Endodermal cell (in vitro differentiated cells): Measurements from ENCODE around the gene COL5A1. TPM values are rescaled to one million over a fixed set of nuclear protein-coding genes. Genes with fewer than 3 reads are reported as not detected.

ENCODE experiments used
- DNase-seq: peaks from one replicate; pipeline ENCODE4 v3.0.0-alpha.2; 2017
- H3K27ac ChIP-seq: 2 replicates; pipeline ENCODE4 v1.5.1; 2013; ENCODE audit warnings: mild to moderate bottlenecking, low read depth, low read length, moderate library complexity
- H3K27me3 ChIP-seq: 2 replicates; pipeline ENCODE4 v1.6.1; 2013; ENCODE audit warnings: mild to moderate bottlenecking, low read length, moderate library complexity; ENCODE audit not compliant: insufficient read depth, control insufficient read depth, poor library complexity, severe bottlenecking
- H3K36me3 ChIP-seq: 2 replicates; pipeline ENCODE4 v1.7.0; 2013; ENCODE audit warnings: mild to moderate bottlenecking, low read length, moderate library complexity; ENCODE audit not compliant: control insufficient read depth, insufficient read depth
- H3K4me1 ChIP-seq: one replicate; pipeline ENCODE4 v1.7.0; 2013; ENCODE audit warnings: low read length; ENCODE audit not compliant: control insufficient read depth, insufficient read depth
- H3K4me3 ChIP-seq: 2 replicates; pipeline ENCODE4 v1.5.1; 2013; ENCODE audit warnings: mild to moderate bottlenecking, low read length, moderate library complexity
- H3K9ac ChIP-seq: 2 replicates; pipeline ENCODE4 v1.6.1; 2013; ENCODE audit warnings: mild to moderate bottlenecking, low read length, moderate library complexity; ENCODE audit not compliant: poor library complexity, severe bottlenecking; ENCODE audit errors: extremely low read depth
- H3K9me3 ChIP-seq: 2 replicates; pipeline ENCODE4 v1.6.1; 2013; ENCODE audit warnings: mild to moderate bottlenecking, low read length, moderate library complexity; ENCODE audit not compliant: control insufficient read depth
- H3K27ac Mint-ChIP-seq: 2 replicates; pipeline ENCODE4 v1.8.0; 2020; ENCODE audit warnings: mixed read lengths
- H3K27me3 Mint-ChIP-seq: 2 replicates; pipeline ENCODE4 v1.8.0; 2021; ENCODE audit warnings: mild to moderate bottlenecking, mixed read lengths; ENCODE audit not compliant: insufficient read depth
- H3K36me3 Mint-ChIP-seq: 2 replicates; pipeline ENCODE4 v1.8.0; 2020; ENCODE audit warnings: low read depth, mixed read lengths
- H3K4me1 Mint-ChIP-seq: 2 replicates; pipeline ENCODE4 v1.8.0; 2020; ENCODE audit warnings: mixed read lengths
- H3K4me3 Mint-ChIP-seq: 2 replicates; pipeline ENCODE4 v1.8.0; 2020; ENCODE audit warnings: mild to moderate bottlenecking, moderate library complexity, mixed read lengths
- H3K9me3 Mint-ChIP-seq: 2 replicates; pipeline ENCODE4 v1.8.0; 2020; ENCODE audit warnings: mild to moderate bottlenecking, mixed read lengths
- WGBS, 2 experiments: methylation state at CpG; one replicate each; pipeline versions ENCODE4 v1.1.5 to v1.1.7; 2013; ENCODE audit warnings: missing lambda C conversion rate in 2 of 2, mixed read lengths in 1 of 2; ENCODE audit not compliant: insufficient coverage in 1 of 2, insufficient read length in 1 of 2; 5-methylcytosine and 5-hydroxymethylcytosine counted together
- total RNA-seq, 2 donors: library from RNA; stranded (reverse); fragmentation: NEBNext Ultra II Directional in 1 of 2; extraction: Animal tissue kit (Norgen Biotek cat#: 25700) in 1 of 2; gene quantifications; 2 replicates in 1 of 2; 3 replicates in 1 of 2; pipeline ENCODE4 v1.2.1, GENCODE V29; 2021
- TF ChIP-seq, protein P1 (sequence below): fragments of 200-600 bp; sonication (generic); conservative IDR thresholded peaks from 2 replicates; pipeline ENCODE4 v1.5.0; 2021; ENCODE audit warnings: antibody characterized with exemption, mild to moderate bottlenecking

The COL5A1 gene
- total RNA-seq, 2 donors from 2014 or later, result 65.3 to 76.6 TPM

DNA sequence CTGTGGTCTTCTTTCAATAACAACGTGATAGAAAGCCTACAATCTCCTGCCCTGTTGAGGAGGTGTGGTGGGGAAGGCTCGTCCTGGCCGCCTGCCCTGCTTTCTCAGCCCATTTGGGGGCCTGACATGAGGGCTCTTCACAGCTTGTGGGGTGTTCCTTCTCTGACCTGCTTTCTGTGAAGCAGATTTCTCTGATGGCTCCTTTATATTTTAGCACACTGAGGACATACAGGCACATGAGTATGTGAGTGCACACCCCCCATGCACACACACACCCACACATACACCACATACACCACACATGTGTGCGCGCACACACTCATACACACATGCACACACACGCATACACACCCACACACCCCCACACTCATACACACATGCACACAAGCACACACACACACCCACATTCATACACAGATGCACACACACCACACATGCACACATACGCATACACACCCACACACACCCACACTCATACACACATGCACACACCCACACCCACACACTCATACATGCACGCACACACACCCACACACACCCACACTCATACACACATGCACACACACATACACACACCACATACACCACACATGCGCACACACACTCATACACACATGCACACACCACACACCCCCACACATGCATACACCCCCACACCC, 117.5 kb downstream of the COL5A1 start:
- Mint-ChIP-seq H3K4me3 (no peak overlapping the region), H3K9me3 (peaks cover 3% of the 10 kb centered on the region), H3K36me3 (peaks cover 36% of the 10 kb centered on the region), H3K27ac (peak overlapping the region; percentile 26), H3K4me1 (no peaks in the 10 kb centered on the region), H3K27me3 (no peaks in the 10 kb centered on the region)
- H3K36me3 ChIP-seq, result peaks cover 20% of the 10 kb centered on the region
- no peak overlapping the region for H3K4me3 ChIP-seq
- no peak overlapping the region for H3K9ac ChIP-seq
- DNase-seq, result no peak
- no peaks in the 10 kb centered on the region for H3K9me3 ChIP-seq
- no peak overlapping the region for H3K27ac ChIP-seq
- 63 to 69% methylated on average over 3 to 9 of the region's 9 CpGs for WGBS, 2 experiments
- no peaks in the 10 kb centered on the region for H3K27me3 ChIP-seq
- no peaks in the 10 kb centered on the region for H3K4me1 ChIP-seq
- TF ChIP-seq, protein P1, sequence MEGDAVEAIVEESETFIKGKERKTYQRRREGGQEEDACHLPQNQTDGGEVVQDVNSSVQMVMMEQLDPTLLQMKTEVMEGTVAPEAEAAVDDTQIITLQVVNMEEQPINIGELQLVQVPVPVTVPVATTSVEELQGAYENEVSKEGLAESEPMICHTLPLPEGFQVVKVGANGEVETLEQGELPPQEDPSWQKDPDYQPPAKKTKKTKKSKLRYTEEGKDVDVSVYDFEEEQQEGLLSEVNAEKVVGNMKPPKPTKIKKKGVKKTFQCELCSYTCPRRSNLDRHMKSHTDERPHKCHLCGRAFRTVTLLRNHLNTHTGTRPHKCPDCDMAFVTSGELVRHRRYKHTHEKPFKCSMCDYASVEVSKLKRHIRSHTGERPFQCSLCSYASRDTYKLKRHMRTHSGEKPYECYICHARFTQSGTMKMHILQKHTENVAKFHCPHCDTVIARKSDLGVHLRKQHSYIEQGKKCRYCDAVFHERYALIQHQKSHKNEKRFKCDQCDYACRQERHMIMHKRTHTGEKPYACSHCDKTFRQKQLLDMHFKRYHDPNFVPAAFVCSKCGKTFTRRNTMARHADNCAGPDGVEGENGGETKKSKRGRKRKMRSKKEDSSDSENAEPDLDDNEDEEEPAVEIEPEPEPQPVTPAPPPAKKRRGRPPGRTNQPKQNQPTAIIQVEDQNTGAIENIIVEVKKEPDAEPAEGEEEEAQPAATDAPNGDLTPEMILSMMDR, result no peak

DNA sequence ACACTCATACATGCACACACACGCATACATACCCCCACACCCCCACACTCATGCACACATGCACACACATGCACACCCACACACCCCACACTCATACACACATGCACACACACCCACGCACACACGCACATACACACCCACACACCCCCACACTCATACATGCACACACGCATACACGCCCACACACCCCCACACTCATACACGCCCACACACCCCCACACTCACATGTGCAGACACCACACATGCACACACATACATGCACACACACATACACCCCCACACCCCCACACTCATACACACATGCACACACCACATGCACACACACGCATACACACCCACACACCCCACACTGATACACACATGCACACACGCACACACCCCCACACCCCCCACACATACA, 118.3 kb downstream of the COL5A1 start:
- no peak overlapping the region for H3K4me3 ChIP-seq
- Mint-ChIP-seq H3K27ac (no peak overlapping the region), H3K36me3 (peaks cover 36% of the 10 kb centered on the region), H3K4me3 (no peak overlapping the region), H3K9me3 (peaks cover 3% of the 10 kb centered on the region), H3K4me1 (no peaks in the 10 kb centered on the region), H3K27me3 (no peaks in the 10 kb centered on the region)
- peaks cover 20% of the 10 kb centered on the region for H3K36me3 ChIP-seq
- H3K27me3 ChIP-seq, result no peaks in the 10 kb centered on the region
- no peak overlapping the region for H3K27ac ChIP-seq
- no peaks in the 10 kb centered on the region for H3K9me3 ChIP-seq
- no peaks in the 10 kb centered on the region for H3K4me1 ChIP-seq
- DNase-seq, result no peak
- TF ChIP-seq, protein P1, result no peak
- 93% methylated on average over 8 of the region's 8 CpGs; no CpG with 5 or more reads in 1 of the 2 experiments for WGBS, 2 experiments
- H3K9ac ChIP-seq, result no peak overlapping the region

- Histone ChIP-seq H3K36me3 (peaks cover 20% of the 10 kb centered on the region), H3K4me1 (no peaks in the 10 kb centered on the region), H3K27ac (no peak overlapping the region), H3K4me3 (no peak overlapping the region), H3K27me3 (no peaks in the 10 kb centered on the region), H3K9ac (no peak overlapping the region), H3K9me3 (no peaks in the 10 kb centered on the region)
- peaks cover 3% of the 10 kb centered on the region for H3K9me3 Mint-ChIP-seq
- peaks cover 36% of the 10 kb centered on the region for H3K36me3 Mint-ChIP-seq
- no peaks in the 10 kb centered on the region for H3K27me3 Mint-ChIP-seq
- TF ChIP-seq, protein P1, result no peak
- 91 to 94% methylated on average over 11 to 18 of the region's 18 CpGs for WGBS, 2 experiments
- H3K4me3 Mint-ChIP-seq, result no peak overlapping the region
- H3K4me1 Mint-ChIP-seq, result no peaks in the 10 kb centered on the region
- H3K27ac Mint-ChIP-seq, result no peak overlapping the region
- no peak for DNase-seq
Observed at GRCh38 chr9:134760750-134761420, 119.3 kb downstream of the COL5A1 start.
